ENCODE data around the gene TMEFF1. TPM values are rescaled to one million over a fixed set of nuclear protein-coding genes. Genes with fewer than 3 reads are reported as not detected.

Gene TMEFF1
- total and polyA plus RNA-seq, 8 donors: 0.05 to 0.92 TPM; not detected in 6

DNA sequence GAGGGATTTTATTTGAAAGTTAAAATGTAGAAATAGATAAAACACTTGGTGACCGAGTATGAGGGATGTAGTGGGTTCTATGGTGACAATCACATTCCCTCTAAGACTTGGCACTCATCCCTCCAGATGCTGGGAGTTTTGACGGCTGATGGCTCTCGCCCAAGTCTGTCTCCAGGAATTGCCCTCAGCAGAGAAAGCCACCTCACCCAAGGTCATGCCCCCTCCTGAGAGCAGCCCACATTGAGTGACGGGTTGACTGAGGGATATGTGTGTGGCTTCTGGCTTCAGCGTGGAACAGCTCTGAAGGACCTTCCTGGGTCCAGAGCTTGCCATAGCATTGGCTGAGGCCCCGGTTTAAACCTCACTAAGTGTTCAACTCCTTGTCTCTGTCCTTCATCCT, 124.3 kb downstream of the TMEFF1 start:
- no peak for TF ChIP-seq EP300 (IDR thresholded peaks at IDR 0.05)
- TF ChIP-seq POLR2AphosphoS5 (IDR thresholded peaks at IDR 0.05): no peak
- TF ChIP-seq POLR2A (IDR thresholded peaks at IDR 0.05): no peak
- TF ChIP-seq, protein P1, sequence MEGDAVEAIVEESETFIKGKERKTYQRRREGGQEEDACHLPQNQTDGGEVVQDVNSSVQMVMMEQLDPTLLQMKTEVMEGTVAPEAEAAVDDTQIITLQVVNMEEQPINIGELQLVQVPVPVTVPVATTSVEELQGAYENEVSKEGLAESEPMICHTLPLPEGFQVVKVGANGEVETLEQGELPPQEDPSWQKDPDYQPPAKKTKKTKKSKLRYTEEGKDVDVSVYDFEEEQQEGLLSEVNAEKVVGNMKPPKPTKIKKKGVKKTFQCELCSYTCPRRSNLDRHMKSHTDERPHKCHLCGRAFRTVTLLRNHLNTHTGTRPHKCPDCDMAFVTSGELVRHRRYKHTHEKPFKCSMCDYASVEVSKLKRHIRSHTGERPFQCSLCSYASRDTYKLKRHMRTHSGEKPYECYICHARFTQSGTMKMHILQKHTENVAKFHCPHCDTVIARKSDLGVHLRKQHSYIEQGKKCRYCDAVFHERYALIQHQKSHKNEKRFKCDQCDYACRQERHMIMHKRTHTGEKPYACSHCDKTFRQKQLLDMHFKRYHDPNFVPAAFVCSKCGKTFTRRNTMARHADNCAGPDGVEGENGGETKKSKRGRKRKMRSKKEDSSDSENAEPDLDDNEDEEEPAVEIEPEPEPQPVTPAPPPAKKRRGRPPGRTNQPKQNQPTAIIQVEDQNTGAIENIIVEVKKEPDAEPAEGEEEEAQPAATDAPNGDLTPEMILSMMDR (IDR thresholded peaks at IDR 0.05): no peak
- WGBS, 5 donors: 25 to 44% (median 36%) methylated on average over 6 of the region's 6 CpGs
- peak in 1 of 2 donors; percentile 16 for DNase-seq
- Histone ChIP-seq H3K36me3 (no peaks in the 10 kb centered on the region), H3K9me3 (no peaks in the 10 kb centered on the region), H3K4me3 (no peak overlapping the region), H3K27me3 (no peaks in the 10 kb centered on the region), H3K27ac (no peak overlapping the region), H3K4me1 (peaks cover 0 to 26% (median 8%) of the 10 kb centered on the region in 4 donors)
- intact Hi-C loops (cut with DNase I; ENCODE audit: low total_unique reads): no loop called here

DNA sequence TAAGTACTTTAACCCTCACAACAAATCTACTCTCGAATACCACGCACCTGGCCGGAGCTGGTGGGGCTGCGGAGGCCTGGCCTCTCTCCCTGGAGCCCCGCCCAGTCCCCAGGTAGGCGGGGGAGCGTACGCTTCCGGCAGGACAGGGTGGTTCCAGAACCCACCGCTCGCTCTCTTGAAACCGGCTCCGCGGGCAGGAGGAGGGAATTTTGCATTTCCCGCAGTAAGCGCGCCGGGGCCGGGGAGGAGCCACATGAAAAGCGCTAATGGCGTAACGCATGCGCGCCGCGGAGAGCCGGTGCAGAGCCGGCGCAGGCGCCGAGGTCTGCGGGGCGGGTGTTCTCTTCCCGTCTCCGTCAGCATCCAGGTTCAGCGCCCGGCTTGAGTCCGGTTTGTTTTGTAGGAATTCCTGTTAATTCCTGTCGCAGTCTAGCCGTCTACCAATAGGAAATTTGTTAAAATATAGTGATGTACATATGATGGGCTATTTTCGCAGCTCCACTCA, 125.7 kb downstream of the TMEFF1 start:
- Histone ChIP-seq H3K9me3 (no peaks in the 10 kb centered on the region), H3K36me3 (no peaks in the 10 kb centered on the region), H3K27ac (peak overlapping the region; percentile 14 to 67 (median 41)), H3K4me3 (peak overlapping the region; percentile 43 to 49 (median 46)), H3K4me1 (peaks cover 0 to 26% (median 8%) of the 10 kb centered on the region in 4 donors), H3K27me3 (no peaks in the 10 kb centered on the region)
- intact Hi-C loops (cut with DNase I; ENCODE audit: low total_unique reads): no loop called here
- TF ChIP-seq POLR2A (IDR thresholded peaks at IDR 0.05): no peak
- TF ChIP-seq, protein P1 (IDR thresholded peaks at IDR 0.05): peak in 1 of 7 experiments; percentile 19
- TF ChIP-seq EP300 (IDR thresholded peaks at IDR 0.05): no peak
- TF ChIP-seq POLR2AphosphoS5 (IDR thresholded peaks at IDR 0.05): peak in 1 of 3 donors; percentile 57
- 1 to 2% (median 1%) methylated on average over 29 to 41 of the region's 41 CpGs for WGBS, 5 donors
- DNase-seq: peak; percentile 88 to 96

- Histone ChIP-seq H3K27me3 (no peaks in the 10 kb centered on the region), H3K36me3 (no peaks in the 10 kb centered on the region), H3K4me1 (peaks cover 0 to 22% (median 8%) of the 10 kb centered on the region in 4 donors), H3K27ac (no peak overlapping the region), H3K4me3 (no peak overlapping the region), H3K9me3 (no peaks in the 10 kb centered on the region)
- no peak for TF ChIP-seq POLR2AphosphoS5 (IDR thresholded peaks at IDR 0.05)
- TF ChIP-seq, protein P1 (IDR thresholded peaks at IDR 0.05): no peak
- TF ChIP-seq POLR2A (IDR thresholded peaks at IDR 0.05): no peak
- no peak for TF ChIP-seq EP300 (IDR thresholded peaks at IDR 0.05)
- peak in 1 of 2 donors; percentile 27 for DNase-seq
- intact Hi-C loops (cut with DNase I; ENCODE audit: low total_unique reads): loop anchor here (10.0 kb wide), 1 partner anchor 714 kb away; no protein-coding TSS in a partner anchor
- 70 to 80% (median 75%) methylated on average over 7 of the region's 7 CpGs for WGBS, 5 donors
Observed at GRCh38 chr9:100600521-100601079, 127.7 kb downstream of the TMEFF1 start.

- peaks cover 0 to 18% (median 8%) of the 10 kb centered on the region in 4 donors for H3K4me1 ChIP-seq
- intact Hi-C loops (cut with DNase I; ENCODE audit: low total_unique reads): loop anchor here (10.0 kb wide), 1 partner anchor 714 kb away; no protein-coding TSS in a partner anchor
Observed at GRCh38 chr9:100601216-100601615, 128.3 kb downstream of the TMEFF1 start.

More at GRCh38 chr9:100601216-100601615, 128.3 kb downstream of the TMEFF1 start:
- peak; percentile 40 to 76 for DNase-seq
- H3K36me3 ChIP-seq: no peaks in the 10 kb centered on the region
- no peak for TF ChIP-seq EP300 (IDR thresholded peaks at IDR 0.05)
- TF ChIP-seq, protein P1 (IDR thresholded peaks at IDR 0.05): peak in 3 of 7 experiments; percentile 28 to 45 (median 28)
- H3K9me3 ChIP-seq: no peaks in the 10 kb centered on the region
- H3K4me3 ChIP-seq: no peak overlapping the region
- no peaks in the 10 kb centered on the region for H3K27me3 ChIP-seq
- H3K27ac ChIP-seq: no peak overlapping the region
